HepG2 (cell line): ENCODE measurements around the gene RBCK1. TPM values are rescaled to one million over a fixed set of nuclear protein-coding genes. Genes with fewer than 3 reads are reported as not detected.

ENCODE experiments used
- BCL6 ChIP-seq: IDR thresholded peaks from 2 replicates; pipeline ENCODE4 v1.6.1; 2016; ENCODE audit warnings: missing genetic modification reagents, missing compliant biosample characterization
- CC2D1A ChIP-seq: sonication (generic); formaldehyde crosslinking; IDR thresholded peaks from 2 replicates; pipeline ENCODE4 v1.8.1; 2023; ENCODE audit warnings: mild to moderate bottlenecking, missing genetic modification reagents
- CREM ChIP-seq, 2 experiments: sonication (generic) in 1 of 2; formaldehyde crosslinking in 1 of 2; IDR thresholded peaks; 2 replicates each; pipeline versions ENCODE4 v1.4.0 to v1.6.1; 2016 to 2020; ENCODE audit warnings: antibody characterized with exemption in 1 of 2, mild to moderate bottlenecking in 1 of 2, missing genetic modification reagents in 1 of 2
- FOXO1 ChIP-seq: sonication (generic); formaldehyde crosslinking; IDR thresholded peaks from 2 replicates; pipeline ENCODE4 v1.4.0; 2020; ENCODE audit warnings: missing genetic modification reagents
- JUN ChIP-seq: sonication (generic); formaldehyde crosslinking; IDR thresholded peaks from 2 replicates; pipeline ENCODE4 v1.4.0; 2020; ENCODE audit warnings: mild to moderate bottlenecking, missing genetic modification reagents
- JUND ChIP-seq: sonication (generic); formaldehyde crosslinking; IDR thresholded peaks from 2 replicates; pipeline ENCODE4 v1.8.0; 2022; ENCODE audit warnings: mild to moderate bottlenecking, missing genetic modification reagents
- KDM5B ChIP-seq: sonication (generic); formaldehyde crosslinking; IDR thresholded peaks from 2 replicates; pipeline ENCODE4 v1.4.0; 2020; ENCODE audit warnings: missing genetic modification reagents, mild to moderate bottlenecking, borderline replicate concordance
- KLF9 ChIP-seq: IDR thresholded peaks from 2 replicates; pipeline ENCODE4 v1.6.1; 2016; ENCODE audit warnings: low read depth
- MEF2D ChIP-seq: sonication (generic); formaldehyde crosslinking; IDR thresholded peaks from 2 replicates; pipeline ENCODE4 v1.5.1; 2020; ENCODE audit warnings: mild to moderate bottlenecking, missing genetic modification reagents
- MTF2 ChIP-seq: sonication (generic); formaldehyde crosslinking; IDR thresholded peaks from 2 replicates; pipeline ENCODE4 v1.5.0; 2020; ENCODE audit warnings: missing genetic modification reagents, borderline replicate concordance
- PRMT3 ChIP-seq: sonication (generic); formaldehyde crosslinking; IDR thresholded peaks from 2 replicates; pipeline ENCODE4 v1.8.1; 2022; ENCODE audit warnings: low read depth, mild to moderate bottlenecking, moderate library complexity, missing genetic modification reagents, borderline replicate concordance
- RAD21 ChIP-seq: fragments of 450-650 bp; formaldehyde crosslinking; IDR thresholded peaks from 2 replicates; pipeline ENCODE4 v1.5.0; 2020; ENCODE audit warnings: mild to moderate bottlenecking
- TSC22D2 ChIP-seq: sonication (generic); formaldehyde crosslinking; IDR thresholded peaks from 2 replicates; pipeline ENCODE4 v1.5.1; 2020; ENCODE audit warnings: missing genetic modification reagents, mild to moderate bottlenecking, borderline replicate concordance
- ZBTB8A ChIP-seq: sonication (generic); formaldehyde crosslinking; IDR thresholded peaks from 2 replicates; pipeline ENCODE4 v1.4.0; 2020; ENCODE audit warnings: mild to moderate bottlenecking, low read depth, missing genetic modification reagents, borderline replicate concordance
- ZMYM2 ChIP-seq: sonication (generic); formaldehyde crosslinking; IDR thresholded peaks from 2 replicates; pipeline ENCODE4 v1.8.0; 2022; ENCODE audit warnings: mild to moderate bottlenecking, missing genetic modification reagents
- ZNF24 ChIP-seq: fragments of 450-650 bp; IDR thresholded peaks from 2 replicates; pipeline ENCODE4 v1.6.1; 2017; ENCODE audit warnings: antibody characterized with exemption, mild to moderate bottlenecking
- ZNF263 ChIP-seq: sonication (generic); formaldehyde crosslinking; IDR thresholded peaks from 2 replicates; pipeline ENCODE4 v1.4.0; 2020; ENCODE audit warnings: missing genetic modification reagents
- ZNF292 ChIP-seq: sonication (generic); formaldehyde crosslinking; IDR thresholded peaks from 2 replicates; pipeline ENCODE4 v1.8.1; 2022; ENCODE audit warnings: mild to moderate bottlenecking, low read depth, missing genetic modification reagents, borderline replicate concordance
- ZNF326 ChIP-seq: sonication (generic); formaldehyde crosslinking; IDR thresholded peaks from 2 replicates; pipeline ENCODE4 v1.4.0; 2020; ENCODE audit warnings: missing genetic modification reagents, borderline replicate concordance
- ZNF335 ChIP-seq: sonication (generic); formaldehyde crosslinking; IDR thresholded peaks from 2 replicates; pipeline ENCODE4 v1.4.0; 2020; ENCODE audit warnings: missing genetic modification reagents
- ZNF451 ChIP-seq: sonication (generic); formaldehyde crosslinking; IDR thresholded peaks from 2 replicates; pipeline ENCODE4 v1.5.0; 2020; ENCODE audit warnings: mild to moderate bottlenecking, missing genetic modification reagents
- ZNF484 ChIP-seq: sonication (generic); formaldehyde crosslinking; IDR thresholded peaks from 2 replicates; pipeline ENCODE4 v1.5.1; 2020; ENCODE audit warnings: mild to moderate bottlenecking, low read depth, missing genetic modification reagents, borderline replicate concordance
- ZNF549 ChIP-seq: sonication (generic); formaldehyde crosslinking; IDR thresholded peaks from 2 replicates; pipeline ENCODE4 v1.5.0; 2020; ENCODE audit warnings: missing genetic modification reagents
- polyA plus RNA-seq, 8 experiments: library from polyadenylated mRNA; depleted of rRNA in 3 of 8; stranded (reverse) in 7 of 8; unstranded in 1 of 8; fragments of >200 nt; fragmentation: Illumina TruSeq in 4 of 8; extraction: Trizol in 4 of 8; gene quantifications; 2 replicates each; pipeline versions ENCODE4 v1.2.1 to v1.2.3, GENCODE V29; 2011 to 2016; ENCODE audit warnings: low read depth in 4 of 8, missing spikeins in 1 of 8, mixed read lengths in 1 of 8; ENCODE audit not compliant: insufficient read depth in 1 of 8
- total RNA-seq, 5 experiments: library from RNA; depleted of rRNA; stranded (reverse); fragments of >200 nt; fragmentation: Illumina TruSeq; extraction: Trizol; gene quantifications; 2 replicates each; pipeline ENCODE4 v1.2.3, GENCODE V29; 2016; ENCODE audit warnings: low read depth in 1 of 5
- TF ChIP-seq, protein P1 (sequence below): sonication (generic); formaldehyde crosslinking; IDR thresholded peaks from 2 replicates; pipeline ENCODE4; 2020; ENCODE audit warnings: missing genetic modification reagents, mild to moderate bottlenecking, borderline replicate concordance
- TF ChIP-seq, protein P2 (sequence below): sonication (generic); formaldehyde crosslinking; conservative IDR thresholded peaks from 2 replicates; pipeline ENCODE4 v1.4.0; 2020; ENCODE audit warnings: missing genetic modification reagents

The RBCK1 gene
- total and polyA plus RNA-seq, 2 of the 13 experiments (the other 11 are each of a cell fraction or from before 2014, with no cell fraction given) = 149 to 215 TPM

DNA sequence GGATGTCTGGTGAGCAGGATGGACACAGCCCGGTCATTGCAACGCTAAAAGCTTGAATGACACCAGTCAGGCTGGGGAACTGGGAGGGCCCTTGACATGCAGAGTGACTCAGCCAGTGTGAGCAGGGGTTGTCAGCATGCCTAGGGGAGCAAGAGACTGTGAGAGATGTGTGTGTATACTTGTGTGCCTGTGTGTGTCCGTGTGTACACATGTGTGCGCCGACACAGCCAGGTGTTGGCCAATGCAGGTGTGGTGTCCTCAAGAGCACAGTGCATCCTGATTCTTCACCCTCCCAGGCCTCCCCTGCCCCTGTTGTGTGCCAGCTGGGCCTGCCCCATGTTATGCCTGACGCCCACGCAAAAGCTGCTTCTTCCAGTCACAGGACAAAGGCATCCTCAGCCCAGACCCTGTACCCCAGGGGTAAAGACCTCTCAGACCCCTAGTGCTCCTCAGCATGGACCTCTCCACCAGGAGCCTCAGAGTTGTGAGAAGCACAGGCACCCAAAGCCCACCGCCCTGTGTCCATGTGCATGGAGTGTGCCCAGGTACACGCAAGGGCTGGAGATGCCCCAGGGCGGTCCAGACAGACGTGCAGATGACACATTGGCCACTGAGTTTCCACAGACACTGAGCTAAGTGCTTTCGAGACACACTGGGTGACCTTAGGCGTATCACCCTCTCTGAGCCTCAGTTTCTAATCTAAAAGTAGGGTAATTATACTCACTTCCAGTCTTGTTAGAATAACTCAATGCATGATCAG is 44.6 kb upstream of the RBCK1 start (continued):
- TF ChIP-seq, protein P1, sequence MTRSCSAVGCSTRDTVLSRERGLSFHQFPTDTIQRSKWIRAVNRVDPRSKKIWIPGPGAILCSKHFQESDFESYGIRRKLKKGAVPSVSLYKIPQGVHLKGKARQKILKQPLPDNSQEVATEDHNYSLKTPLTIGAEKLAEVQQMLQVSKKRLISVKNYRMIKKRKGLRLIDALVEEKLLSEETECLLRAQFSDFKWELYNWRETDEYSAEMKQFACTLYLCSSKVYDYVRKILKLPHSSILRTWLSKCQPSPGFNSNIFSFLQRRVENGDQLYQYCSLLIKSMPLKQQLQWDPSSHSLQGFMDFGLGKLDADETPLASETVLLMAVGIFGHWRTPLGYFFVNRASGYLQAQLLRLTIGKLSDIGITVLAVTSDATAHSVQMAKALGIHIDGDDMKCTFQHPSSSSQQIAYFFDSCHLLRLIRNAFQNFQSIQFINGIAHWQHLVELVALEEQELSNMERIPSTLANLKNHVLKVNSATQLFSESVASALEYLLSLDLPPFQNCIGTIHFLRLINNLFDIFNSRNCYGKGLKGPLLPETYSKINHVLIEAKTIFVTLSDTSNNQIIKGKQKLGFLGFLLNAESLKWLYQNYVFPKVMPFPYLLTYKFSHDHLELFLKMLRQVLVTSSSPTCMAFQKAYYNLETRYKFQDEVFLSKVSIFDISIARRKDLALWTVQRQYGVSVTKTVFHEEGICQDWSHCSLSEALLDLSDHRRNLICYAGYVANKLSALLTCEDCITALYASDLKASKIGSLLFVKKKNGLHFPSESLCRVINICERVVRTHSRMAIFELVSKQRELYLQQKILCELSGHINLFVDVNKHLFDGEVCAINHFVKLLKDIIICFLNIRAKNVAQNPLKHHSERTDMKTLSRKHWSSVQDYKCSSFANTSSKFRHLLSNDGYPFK (CRISPR knock-in tag) = 0 out of 2 replicates have a peak, but pooled peaks have one; percentile 29
- TF ChIP-seq RAD21 (no peak), ZNF451 (CRISPR knock-in tag) (no peak), JUND (CRISPR knock-in tag) (no peak), ZNF484 (CRISPR knock-in tag) (no peak), ZMYM2 (CRISPR knock-in tag) (no peak), PRMT3 (no peak), ZNF292 (CRISPR knock-in tag) (peak; percentile 71; the same call in 1 of the 2 replicates), ZNF24 (no peak), ZBTB8A (CRISPR knock-in tag) (no peak), MEF2D (CRISPR knock-in tag) (no peak), BCL6 (no peak), JUN (CRISPR knock-in tag) (no peak), TSC22D2 (CRISPR knock-in tag) (no peak), KLF9 (no peak), CC2D1A (no peak), MTF2 (no peak), KDM5B (no peak), FOXO1 (CRISPR knock-in tag) (no peak), ZNF335 (no peak), ZNF549 (CRISPR knock-in tag) (no peak), CREM (IDR thresholded peaks at IDR 0.05) (no peak), CREM (CRISPR knock-in tag; IDR thresholded peaks at IDR 0.05) (no peak), ZNF263 (CRISPR knock-in tag) (no peak), ZNF326 (CRISPR knock-in tag) (no peak)
- TF ChIP-seq, protein P2, sequence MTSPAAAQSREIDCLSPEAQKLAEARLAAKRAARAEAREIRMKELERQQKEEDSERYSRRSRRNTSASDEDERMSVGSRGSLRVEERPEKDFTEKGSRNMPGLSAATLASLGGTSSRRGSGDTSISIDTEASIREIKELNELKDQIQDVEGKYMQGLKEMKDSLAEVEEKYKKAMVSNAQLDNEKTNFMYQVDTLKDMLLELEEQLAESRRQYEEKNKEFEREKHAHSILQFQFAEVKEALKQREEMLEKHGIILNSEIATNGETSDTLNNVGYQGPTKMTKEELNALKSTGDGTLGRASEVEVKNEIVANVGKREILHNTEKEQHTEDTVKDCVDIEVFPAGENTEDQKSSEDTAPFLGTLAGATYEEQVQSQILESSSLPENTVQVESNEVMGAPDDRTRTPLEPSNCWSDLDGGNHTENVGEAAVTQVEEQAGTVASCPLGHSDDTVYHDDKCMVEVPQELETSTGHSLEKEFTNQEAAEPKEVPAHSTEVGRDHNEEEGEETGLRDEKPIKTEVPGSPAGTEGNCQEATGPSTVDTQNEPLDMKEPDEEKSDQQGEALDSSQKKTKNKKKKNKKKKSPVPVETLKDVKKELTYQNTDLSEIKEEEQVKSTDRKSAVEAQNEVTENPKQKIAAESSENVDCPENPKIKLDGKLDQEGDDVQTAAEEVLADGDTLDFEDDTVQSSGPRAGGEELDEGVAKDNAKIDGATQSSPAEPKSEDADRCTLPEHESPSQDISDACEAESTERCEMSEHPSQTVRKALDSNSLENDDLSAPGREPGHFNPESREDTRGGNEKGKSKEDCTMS = no peak
